Measurements from ENCODE around the gene HOMEZ.
"Not testable (repeated sequence)": the region's sequence is repeated elsewhere in the genome, so short reads cannot be mapped to it uniquely, and the experiment has no call there.

The HOMEZ gene

GRCh38 chr14:23307146-23307530, 21.2 kb upstream of the HOMEZ start:
- DNase-seq = no peak

DNA sequence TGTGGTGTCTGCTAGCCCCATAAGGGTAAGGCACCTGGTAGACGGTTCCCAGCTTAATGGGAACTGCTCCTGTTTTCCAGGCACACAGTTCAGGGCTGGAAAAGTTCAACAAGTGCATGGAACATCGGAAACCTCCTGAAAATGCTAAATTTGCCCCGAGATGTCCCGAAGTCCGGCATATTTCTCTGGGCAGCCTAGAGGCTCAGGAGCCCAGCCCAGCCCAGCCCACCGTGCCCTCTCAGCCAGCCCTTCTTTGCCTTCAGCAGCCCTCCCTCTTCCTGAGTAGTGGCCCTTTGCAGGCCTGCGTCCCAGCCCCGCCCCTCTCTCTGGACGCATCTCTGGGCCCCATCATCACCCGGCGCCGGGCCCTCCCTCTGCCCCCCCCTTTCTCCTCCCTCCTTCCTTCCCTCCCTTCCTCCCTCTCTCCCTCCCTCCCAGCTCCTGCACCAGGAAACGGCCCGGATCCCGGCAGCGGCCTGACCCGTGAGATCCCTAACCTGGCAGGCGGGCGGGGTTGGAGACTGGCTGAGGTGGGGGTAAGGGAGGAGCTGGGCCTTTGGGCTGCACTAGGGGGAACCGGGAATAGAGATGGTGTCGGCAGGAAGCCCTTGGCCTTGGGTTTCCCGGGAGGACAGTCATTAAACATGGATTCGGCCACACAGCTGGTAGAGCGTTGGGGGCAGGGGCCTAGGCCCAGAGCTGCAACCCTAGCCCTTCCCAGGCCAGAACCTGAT, 20.6 kb upstream of the HOMEZ start, which contains the start of gene BCL2L2:
Gene BCL2L2, plus strand, starts transcription at position 422 of the 734 bp plus-strand sequence. CDS start 935 bp downstream, outside the sequence.
- peak; percentile 41 for DNase-seq

DNA sequence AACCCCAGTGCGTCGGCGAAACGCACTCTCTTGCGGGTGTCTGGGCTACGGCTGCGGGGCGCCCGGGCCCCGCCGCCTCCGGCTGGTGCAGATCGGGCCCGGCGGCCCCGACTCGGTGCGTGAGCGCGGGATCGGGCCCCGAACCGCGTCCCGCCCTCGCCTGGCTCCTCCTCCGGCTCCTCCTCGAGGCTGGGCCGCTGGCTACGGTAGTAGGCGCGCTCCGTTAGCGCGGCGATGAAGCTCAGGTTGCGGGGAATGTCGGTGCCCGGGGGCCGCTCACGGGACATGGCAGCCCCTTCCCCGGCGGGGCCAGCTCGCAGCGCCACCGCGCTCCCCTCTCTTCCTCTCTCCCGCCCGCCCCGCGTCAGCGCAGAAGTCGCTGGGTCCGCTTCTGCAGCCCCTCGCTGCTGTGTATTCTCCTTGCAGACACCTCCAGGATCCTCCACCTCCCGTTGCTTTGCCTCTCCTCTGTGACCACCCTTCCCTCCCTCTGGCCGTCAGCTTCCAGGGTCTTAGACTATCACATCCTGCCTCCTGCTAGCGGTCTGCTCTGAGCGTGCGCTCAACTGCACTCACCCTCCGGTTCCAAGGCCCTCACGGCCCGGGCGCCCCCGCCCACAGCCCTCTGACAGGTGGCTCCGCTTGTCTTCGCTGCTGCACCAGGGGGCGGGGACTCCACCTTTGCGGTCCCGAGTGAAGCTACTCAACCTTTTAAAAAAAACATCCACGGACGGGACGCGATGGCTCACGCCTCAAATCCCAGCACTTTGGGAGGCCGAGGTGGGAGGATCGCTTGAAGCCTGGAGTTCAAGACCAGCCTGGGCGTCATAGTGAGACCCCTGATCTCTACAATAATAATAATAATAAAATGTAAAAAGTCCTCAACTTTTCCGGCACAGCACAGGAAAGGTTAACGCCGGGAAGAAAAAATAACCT, 16.6 kb upstream of the HOMEZ start, which contains the start of gene PPP1R3E:
Gene PPP1R3E, minus strand, starts transcription at position 570 of the 936 bp plus-strand sequence. Its CDS starts 283 bp downstream, at position 287.
- DNase-seq = peak; percentile 92

GRCh38 chr14:23301969-23302289, 16.0 kb upstream of the HOMEZ start:
- no peak for DNase-seq

GRCh38 chr14:23301288-23301968, 15.5 kb upstream of the HOMEZ start:
- DNase-seq = peak; percentile 96

GRCh38 chr14:23300687-23301223, 14.8 kb upstream of the HOMEZ start:
- peak; percentile 47 for DNase-seq

DNA sequence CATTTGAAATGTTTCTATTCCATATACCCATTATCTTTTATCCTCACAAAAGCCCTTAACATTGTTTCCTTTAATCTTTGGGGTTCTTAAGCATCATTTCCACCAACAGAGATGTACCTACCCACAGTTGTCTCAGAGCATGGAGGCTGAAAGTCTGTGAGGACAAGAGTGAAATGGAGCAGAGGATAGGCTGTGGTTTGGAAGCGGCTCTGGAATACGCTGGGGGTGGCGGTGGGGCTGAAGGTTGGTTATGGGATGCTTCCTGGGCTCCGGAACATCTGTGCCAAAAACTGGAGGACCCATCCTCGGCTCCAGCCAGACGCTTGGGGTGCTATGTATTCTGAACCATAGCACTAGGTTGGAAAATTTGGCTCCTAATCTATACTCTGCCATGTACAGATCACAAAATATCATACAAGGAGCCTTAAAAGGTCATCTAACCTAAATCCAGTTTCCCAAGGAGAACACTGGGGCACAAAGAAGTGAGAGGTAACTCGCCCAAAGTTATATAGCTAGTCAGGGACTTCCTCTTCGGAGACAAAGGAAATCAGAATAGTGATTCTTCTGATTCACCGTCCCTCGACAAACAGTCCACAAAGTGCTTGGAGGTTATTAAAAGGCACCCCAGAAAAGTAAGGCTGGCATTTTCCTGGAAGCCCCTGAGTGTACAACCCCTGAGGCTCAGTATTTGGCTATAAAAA, 14.2 kb upstream of the HOMEZ start:
- DNase-seq = no peak

DNA sequence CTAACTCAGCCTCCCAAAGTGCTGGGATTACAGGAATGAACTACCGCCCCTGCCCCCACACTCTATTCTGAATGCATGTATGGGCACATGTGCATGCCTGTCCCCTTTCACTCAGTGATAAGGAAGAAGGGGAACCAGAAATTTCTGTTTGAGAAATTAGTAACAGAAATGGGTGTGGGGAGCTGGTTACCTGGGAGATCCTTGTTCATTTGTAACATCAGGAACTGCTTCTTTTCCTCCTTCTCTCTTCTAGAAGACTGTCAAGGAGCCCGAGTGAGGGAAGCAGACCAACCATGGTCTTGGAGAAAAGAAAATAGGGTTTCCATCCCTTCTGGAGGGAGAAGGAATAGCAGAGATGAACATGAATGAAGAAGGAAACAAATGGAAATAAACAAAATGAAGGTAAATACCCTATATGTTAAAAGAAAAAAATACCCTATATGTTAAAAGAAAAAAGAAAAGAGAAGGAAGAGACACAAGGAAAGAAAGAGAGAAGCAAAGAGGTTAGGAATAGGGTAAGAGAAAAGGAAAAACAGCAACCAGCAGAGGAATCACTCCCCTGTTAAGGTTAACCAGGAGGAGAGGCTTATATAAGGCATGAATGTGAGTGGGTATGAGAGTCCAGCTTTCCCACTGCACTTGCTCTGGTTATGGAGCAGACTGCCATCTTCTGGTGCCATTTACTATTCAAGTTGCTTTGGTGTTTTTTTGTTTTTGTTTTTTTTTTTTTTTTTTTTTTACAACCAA, 13.5 kb upstream of the HOMEZ start:
- no peak for DNase-seq

DNA sequence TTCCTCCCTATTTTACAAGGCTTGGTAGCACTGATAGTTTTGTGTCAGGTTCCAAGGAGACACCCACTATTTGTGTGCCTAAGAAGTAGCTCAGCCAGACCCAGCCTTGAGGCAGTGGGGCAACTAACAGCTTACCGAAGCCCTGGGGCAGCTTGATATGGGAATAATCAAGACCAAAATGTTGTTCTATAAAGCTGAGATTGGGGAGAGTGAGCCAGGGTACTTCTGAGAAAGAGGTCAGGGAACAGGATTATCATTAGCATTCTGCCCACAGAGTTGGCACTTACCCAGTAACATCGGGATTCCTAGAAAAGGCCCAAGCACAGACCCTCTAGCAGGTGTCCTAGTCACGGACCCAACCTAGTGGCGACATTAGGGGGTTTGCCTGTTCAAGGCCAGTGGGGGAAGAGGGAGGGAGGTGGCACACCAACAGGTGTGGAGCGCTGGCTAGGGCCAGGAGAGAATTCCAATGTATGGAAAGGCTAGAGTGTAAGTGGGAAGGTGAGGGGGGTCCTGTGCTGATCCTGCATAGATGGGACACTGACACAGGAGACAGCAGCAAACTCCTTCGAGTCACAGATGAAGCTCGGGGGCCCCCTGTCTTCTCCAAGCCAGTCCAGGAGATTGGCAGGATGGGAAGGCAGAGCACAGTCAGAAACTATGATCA, 11.8 kb upstream of the HOMEZ start:
- no peak for DNase-seq

- DNase-seq = no peak
These were observed 11.2 kb upstream of the HOMEZ start for GRCh38 chr14:23297096-23297495.

GRCh38 chr14:23296012-23296777, 10.3 kb upstream of the HOMEZ start:
- DNase-seq = no peak

DNA sequence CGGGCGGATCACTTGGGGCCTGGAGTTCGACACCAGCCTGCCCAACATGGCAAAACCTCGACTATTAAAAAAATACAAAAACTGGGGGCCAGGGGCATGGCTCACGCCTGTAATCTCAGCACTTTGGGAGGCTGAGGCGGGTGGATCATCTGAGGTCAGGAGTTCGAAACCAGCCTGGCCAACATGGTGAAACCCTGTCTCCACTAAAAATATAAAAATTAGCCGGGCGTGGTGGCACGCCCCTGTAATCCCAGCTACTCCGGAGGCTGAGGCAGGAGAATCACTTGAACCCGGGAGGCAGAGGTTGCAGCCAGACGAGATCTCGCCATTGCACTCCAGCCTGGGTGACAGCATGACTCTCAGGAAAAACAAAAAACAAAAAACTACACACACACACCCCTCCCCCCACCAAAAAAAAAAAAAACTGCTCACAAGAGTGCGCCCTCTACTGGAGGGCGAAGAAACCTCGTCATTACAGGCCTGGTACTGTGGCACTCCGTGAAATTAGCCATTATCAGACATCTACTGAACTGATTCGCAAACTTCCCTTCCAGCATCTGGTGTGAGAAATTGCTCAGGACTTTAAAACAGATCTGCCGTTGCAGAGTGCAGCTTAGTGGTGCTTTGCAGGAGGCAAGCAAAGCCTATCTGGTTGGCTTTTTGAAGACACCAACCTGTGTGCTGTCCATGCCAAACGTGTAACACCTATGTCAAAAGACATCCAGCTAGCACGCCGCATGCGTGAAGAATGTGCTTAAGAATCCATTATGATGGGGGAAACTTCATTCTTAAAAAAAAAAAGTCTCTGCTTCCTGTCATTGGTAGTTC, 9.0 kb upstream of the HOMEZ start:
- peak; percentile 60 for DNase-seq

DNA sequence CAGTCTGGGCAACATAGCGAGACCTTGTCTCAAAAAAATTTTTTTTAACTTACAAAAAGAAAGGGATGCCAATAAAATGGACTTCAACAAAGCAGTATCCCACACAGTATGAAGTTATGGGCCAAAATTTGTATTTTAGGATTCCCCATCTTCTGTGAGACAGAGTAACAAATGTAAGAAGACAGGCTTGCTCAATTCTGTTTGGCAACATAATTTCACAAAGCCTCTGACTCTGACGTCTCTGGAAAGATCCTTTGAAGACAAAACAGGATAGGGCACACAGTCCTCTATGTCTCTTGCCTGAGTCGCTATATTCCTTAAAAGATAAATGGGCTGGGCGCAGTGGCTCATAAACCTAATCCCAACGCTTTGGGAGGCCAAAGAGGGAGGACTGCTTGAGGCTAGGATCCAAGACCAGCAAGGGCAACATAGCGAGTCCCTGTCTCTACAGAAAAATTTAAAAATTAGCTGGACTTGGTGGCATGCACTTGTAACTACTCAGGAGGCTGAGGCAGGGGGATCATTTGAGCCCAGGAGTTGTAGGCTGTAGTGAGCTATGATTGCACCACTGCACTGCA, 1.1 kb upstream of the HOMEZ start:
- DNase-seq = no peak

DNA sequence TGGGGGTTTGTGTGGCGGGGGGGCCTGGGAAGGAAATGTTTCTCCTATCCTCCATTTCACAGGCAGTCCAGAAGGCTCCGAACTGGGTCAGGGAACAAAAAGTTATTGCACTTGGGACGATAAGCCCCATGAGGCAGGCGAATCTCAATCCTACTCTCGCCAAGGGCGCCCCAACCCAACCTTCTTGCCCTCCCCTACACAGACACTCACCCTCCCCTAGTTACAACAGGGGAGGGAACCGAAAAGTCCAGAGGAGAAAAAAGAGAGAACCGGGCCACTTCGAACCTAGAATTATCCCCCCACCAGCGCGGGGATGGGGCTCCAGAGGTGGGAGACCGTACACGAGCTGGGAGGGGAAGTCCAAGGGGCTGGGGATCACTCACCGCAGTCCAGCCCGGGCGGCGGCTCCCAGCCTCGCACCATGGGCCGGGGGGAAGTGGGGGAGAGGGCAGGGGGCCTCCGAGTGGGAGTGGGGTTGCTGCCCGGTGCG, 357 bp downstream of the HOMEZ start:
- DNase-seq = no peak

DNA sequence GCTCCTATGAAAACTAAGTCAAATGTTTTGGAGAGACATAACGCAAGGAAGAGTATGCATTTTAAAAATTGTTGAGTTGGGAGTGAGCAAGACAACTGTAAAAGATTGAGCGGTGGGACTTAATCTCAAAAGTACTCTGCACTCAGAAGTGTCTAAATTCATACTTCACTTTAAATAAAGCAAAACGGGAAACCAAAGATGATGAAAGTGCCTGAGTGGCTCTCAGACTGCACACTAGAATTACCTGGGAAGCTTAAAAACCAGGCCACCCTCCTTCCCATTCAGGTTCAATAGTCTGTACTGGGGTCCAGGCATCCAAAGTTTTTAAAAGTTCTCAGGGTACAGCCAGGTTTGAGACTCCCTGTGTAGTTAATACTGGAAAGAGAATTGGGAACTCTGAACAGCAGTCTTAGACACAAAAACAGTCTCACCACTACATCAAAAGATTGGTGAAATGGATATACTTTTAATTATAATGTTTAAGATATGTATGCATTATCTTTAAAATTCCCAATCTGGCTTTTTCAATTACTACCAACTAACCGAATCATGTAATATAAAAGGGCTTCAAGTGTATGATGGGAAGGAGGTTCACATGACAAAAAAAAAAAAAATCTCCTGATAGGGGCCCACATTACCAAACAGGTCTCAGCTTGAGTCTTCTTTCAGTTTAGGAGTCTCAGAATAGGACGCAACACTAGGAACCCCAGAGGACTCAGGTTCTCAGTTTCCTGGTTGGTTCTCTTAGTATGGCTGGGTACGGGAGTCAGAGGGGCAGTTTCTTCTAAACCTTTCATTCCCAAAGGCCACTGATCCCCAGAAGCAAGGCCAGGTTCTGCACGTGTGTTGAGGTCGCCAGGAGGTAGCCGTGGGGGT, 1.0 kb downstream of the HOMEZ start:
- DNase-seq = no peak

DNA sequence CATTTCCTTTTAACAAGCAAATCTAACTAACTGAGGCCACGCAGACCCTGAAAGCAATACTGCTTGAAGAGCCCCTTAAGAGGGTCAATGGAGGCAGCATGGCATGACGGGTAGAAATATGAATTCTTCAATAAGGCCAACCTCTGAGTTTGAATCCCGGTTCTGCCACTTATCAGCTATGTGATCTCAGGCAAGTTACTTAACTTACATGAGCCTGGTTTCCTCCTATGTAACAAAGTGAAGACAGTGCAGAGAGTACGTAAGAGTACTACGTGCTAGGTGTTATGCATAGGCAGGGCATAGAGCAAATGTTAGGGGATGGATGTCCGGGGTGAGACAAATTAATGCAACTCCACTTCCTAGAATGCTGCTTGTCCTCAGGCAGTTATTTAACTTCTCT, 4.7 kb downstream of the HOMEZ start:
- no peak for DNase-seq

DNA sequence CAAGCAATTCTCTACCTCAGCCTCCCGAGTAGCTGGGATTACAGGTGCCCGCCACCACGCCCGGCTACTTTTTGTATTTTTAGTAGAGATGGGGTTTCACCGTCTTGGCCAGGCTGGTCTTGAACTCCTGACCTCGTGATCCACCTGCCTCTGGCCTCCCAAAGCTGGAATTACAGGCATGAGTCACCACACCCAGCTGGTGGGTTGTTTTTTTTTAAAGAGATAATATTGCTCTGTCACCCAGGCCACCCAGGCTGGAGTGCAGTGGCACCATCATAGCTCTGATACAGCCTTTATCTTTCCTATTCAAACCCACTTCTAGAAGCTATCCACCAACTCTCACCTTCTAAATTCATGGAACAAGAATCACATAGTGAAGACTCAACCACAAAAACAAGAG, 8.0 kb downstream of the HOMEZ start:
- DNase-seq = not testable (repeated sequence)

DNA sequence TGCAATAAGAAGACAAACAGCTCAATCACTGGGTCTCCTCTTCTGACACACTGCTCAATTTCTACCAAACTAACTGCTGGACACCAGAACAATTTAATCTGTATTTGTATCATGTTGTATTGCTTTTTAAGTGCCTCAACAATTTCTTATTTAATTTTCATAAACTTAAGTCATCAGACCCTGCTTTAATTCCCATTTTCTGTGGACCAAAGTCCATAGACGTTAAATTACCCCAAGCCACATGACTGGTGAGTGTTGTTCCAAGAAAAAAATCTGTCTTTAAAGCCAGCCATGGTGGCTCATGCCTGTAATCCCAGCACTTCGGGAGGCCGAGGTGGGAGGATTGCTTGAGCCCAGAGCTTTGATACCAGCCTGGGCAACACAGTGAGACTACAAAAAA, 8.7 kb downstream of the HOMEZ start:
- DNase-seq = no peak

Data from stimulated activated CD8-positive, alpha-beta memory T cell treated with anti-CD3 and anti-CD28 coated beads, Interleukin-4, amount 100 ng/mL, for 48 hours (primary cell).